HK-2 (cell line): ENCODE results near the gene EFCAB3.
A peak's percentile ranks its signal among the peaks of the same experiment; 100 is the strongest.
"Not testable (repeated sequence)": the region's sequence is repeated elsewhere in the genome, so short reads cannot be mapped to it uniquely, and the experiment has no call there.

Source experiments
- DNase-seq: peaks from one replicate; pipeline ENCODE4 v3.0.0-alpha.2; 2018; ENCODE audit not compliant: unreplicated experiment

The EFCAB3 gene

GRCh38 chr17:62380253-62380652, at the start of gene EFCAB3:
EFCAB3 (plus strand) TSS chr17:62380553; CDS start chr17:62382980, 2,427 bp downstream.
- no peak for DNase-seq

- DNase-seq = no peak
Observed at GRCh38 chr17:62336527-62336926, 43.8 kb upstream of the EFCAB3 start.

- no peak for DNase-seq
Observed at GRCh38 chr17:62343764-62344270, 36.5 kb upstream of the EFCAB3 start.

GRCh38 chr17:62351176-62351575, 29.2 kb upstream of the EFCAB3 start:
- DNase-seq = no peak

GRCh38 chr17:62366191-62366590, 14.2 kb upstream of the EFCAB3 start:
- DNase-seq = no peak

- no peak for DNase-seq
Observed at GRCh38 chr17:62381561-62381960, 1.2 kb downstream of the EFCAB3 start.

- DNase-seq = no peak
Observed at GRCh38 chr17:62388856-62389255, 8.5 kb downstream of the EFCAB3 start.

GRCh38 chr17:62392908-62393307, 12.6 kb downstream of the EFCAB3 start:
- no peak for DNase-seq

GRCh38 chr17:62398891-62399290, 18.5 kb downstream of the EFCAB3 start:
- DNase-seq = no peak

GRCh38 chr17:62405451-62405850, 25.1 kb downstream of the EFCAB3 start:
- DNase-seq = no peak

GRCh38 chr17:62413090-62413489, 32.7 kb downstream of the EFCAB3 start:
- not testable (repeated sequence) for DNase-seq

- peak; percentile 90 for DNase-seq
Observed at GRCh38 chr17:62423647-62424461, 43.5 kb downstream of the EFCAB3 start, which contains the start of gene METTL2A. METTL2A (plus strand) TSS chr17:62423897; CDS start chr17:62423903, 6 bp downstream.

GRCh38 chr17:62426214-62426613, 45.9 kb downstream of the EFCAB3 start:
- DNase-seq = not testable (repeated sequence)

- DNase-seq = not testable (repeated sequence)
Observed at GRCh38 chr17:62435251-62435650, 54.9 kb downstream of the EFCAB3 start.

GRCh38 chr17:62441181-62441580, 60.8 kb downstream of the EFCAB3 start:
- not testable (repeated sequence) for DNase-seq

GRCh38 chr17:62444063-62444462, 63.7 kb downstream of the EFCAB3 start:
- no peak for DNase-seq

GRCh38 chr17:62445791-62446190, 65.4 kb downstream of the EFCAB3 start:
- not testable (repeated sequence) for DNase-seq

GRCh38 chr17:62452195-62452594, 71.8 kb downstream of the EFCAB3 start:
- DNase-seq = not testable (repeated sequence)

- DNase-seq = not testable (repeated sequence)
Observed at GRCh38 chr17:62453041-62453440, 72.7 kb downstream of the EFCAB3 start.

- DNase-seq = not testable (repeated sequence)
Observed at GRCh38 chr17:62453656-62454055, 73.3 kb downstream of the EFCAB3 start.

- DNase-seq = not testable (repeated sequence)
Observed at GRCh38 chr17:62454111-62454510, 73.8 kb downstream of the EFCAB3 start.

GRCh38 chr17:62456016-62456415, 75.7 kb downstream of the EFCAB3 start:
- DNase-seq = no peak

GRCh38 chr17:62458483-62458882, 78.1 kb downstream of the EFCAB3 start:
- DNase-seq = not testable (repeated sequence)
